Glutamatergic neuron (in vitro differentiated cells): ENCODE measurements around the gene GABRR1. TPM values are rescaled to one million over a fixed set of nuclear protein-coding genes. Genes with fewer than 3 reads are reported as not detected.

ENCODE experiments used
- DNase-seq: peaks from one replicate; pipeline ENCODE4 v3.0.0; 2022
- H3K27ac Mint-ChIP-seq: one replicate; pipeline ENCODE4 v1.8.0; 2020; ENCODE audit warnings: mild to moderate bottlenecking, mixed read lengths, inconsistent platforms; ENCODE audit not compliant: unreplicated experiment
- H3K27me3 Mint-ChIP-seq: one replicate; pipeline ENCODE4 v1.8.0; 2020; ENCODE audit warnings: mild to moderate bottlenecking, moderate library complexity, mixed read lengths, inconsistent platforms; ENCODE audit not compliant: unreplicated experiment
- H3K36me3 Mint-ChIP-seq: one replicate; pipeline ENCODE4 v1.8.0; 2020; ENCODE audit warnings: mild to moderate bottlenecking, mixed read lengths, inconsistent platforms; ENCODE audit not compliant: unreplicated experiment
- H3K4me1 Mint-ChIP-seq: one replicate; pipeline ENCODE4 v1.8.0; 2020; ENCODE audit warnings: mild to moderate bottlenecking, low read depth, mixed read lengths, inconsistent platforms; ENCODE audit not compliant: unreplicated experiment
- H3K4me3 Mint-ChIP-seq: one replicate; pipeline ENCODE4 v1.8.0; 2020; ENCODE audit warnings: mild to moderate bottlenecking, mixed read lengths, inconsistent platforms; ENCODE audit not compliant: unreplicated experiment
- H3K9me3 Mint-ChIP-seq: one replicate; pipeline ENCODE4 v1.8.0; 2020; ENCODE audit warnings: mild to moderate bottlenecking, moderate library complexity, mixed read lengths, inconsistent platforms; ENCODE audit not compliant: unreplicated experiment
- CTCF ChIP-seq: fragments of 200-600 bp; sonication (generic); IDR thresholded peaks from one replicate; pipeline ENCODE4 v1.5.0; 2021; ENCODE audit not compliant: partially characterized antibody, unreplicated experiment
- total RNA-seq: library from RNA; stranded (reverse); fragmentation: NEBNext Ultra II Directional; extraction: Animal tissue kit (Norgen Biotek cat#: 25700); gene quantifications from one replicate; pipeline ENCODE4 v1.2.1, GENCODE V29; 2021; ENCODE audit not compliant: unreplicated experiment

Gene GABRR1
- total RNA-seq, 1 donor from 2014 or later: not detected

GRCh38 chr6:89251976-89252375 lies 34.8 kb upstream of the GABRR1 start:
- DNase-seq: no peak
- Mint-ChIP-seq H3K27ac (no peak overlapping the region), H3K4me1 (no peaks in the 10 kb centered on the region), H3K27me3 (peaks cover 1% of the 10 kb centered on the region), H3K9me3 (no peaks in the 10 kb centered on the region), H3K36me3 (no peaks in the 10 kb centered on the region), H3K4me3 (no peak overlapping the region)
- TF ChIP-seq CTCF: no peak

DNA sequence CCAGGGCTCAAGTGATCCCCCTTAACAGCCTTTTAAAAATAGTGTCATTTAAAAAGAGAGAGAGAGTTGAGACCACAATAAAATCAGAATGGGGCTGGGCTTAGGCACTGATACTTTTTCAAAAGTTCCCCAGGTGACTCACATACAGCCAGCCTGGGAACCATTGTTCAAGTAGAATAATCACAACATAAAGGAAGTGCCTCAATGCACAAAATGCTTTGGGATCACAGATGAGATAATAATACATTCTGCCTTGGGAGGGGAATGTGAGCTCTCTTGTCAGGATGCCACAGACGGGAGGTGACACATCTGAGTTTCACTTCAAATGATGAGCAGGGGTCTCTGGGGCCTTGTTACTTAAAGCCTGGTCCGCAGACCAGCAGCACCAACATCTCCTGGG lies 34.0 kb upstream of the GABRR1 start:
- Mint-ChIP-seq H3K27ac (no peak overlapping the region), H3K27me3 (peaks cover 1% of the 10 kb centered on the region), H3K36me3 (no peaks in the 10 kb centered on the region), H3K4me1 (no peaks in the 10 kb centered on the region), H3K9me3 (no peaks in the 10 kb centered on the region), H3K4me3 (no peak overlapping the region)
- no peak for DNase-seq
- TF ChIP-seq CTCF: no peak

DNA sequence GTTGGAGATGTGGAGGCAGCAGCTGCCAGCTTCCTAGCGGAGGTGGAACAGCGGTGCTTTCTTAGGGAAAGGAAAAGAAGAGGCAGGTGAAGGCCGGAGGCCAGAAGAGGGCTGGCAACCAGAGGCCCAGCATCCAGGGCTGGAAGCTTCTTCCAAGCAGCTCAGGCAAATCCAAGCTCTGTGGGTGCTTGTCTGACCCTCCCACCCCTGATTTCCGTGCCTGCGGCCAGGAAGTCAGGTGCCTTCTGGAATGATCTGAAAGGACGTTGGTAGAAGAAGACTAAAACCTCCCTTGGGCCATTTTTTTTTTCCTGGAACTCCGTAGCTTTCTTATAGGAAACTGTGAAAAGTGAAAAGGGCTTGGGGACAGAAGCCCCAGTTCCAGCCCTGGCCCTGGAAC lies 33.1 kb upstream of the GABRR1 start:
- Mint-ChIP-seq H3K36me3 (no peaks in the 10 kb centered on the region), H3K4me1 (no peaks in the 10 kb centered on the region), H3K27me3 (no peaks in the 10 kb centered on the region), H3K9me3 (no peaks in the 10 kb centered on the region), H3K4me3 (no peak overlapping the region), H3K27ac (no peak overlapping the region)
- no peak for DNase-seq
- TF ChIP-seq CTCF: no peak

- H3K4me3 Mint-ChIP-seq: no peak overlapping the region
- no peaks in the 10 kb centered on the region for H3K36me3 Mint-ChIP-seq
- no peak overlapping the region for H3K27ac Mint-ChIP-seq
- peaks cover 1% of the 10 kb centered on the region for H3K4me1 Mint-ChIP-seq
- no peak for TF ChIP-seq CTCF
- no peaks in the 10 kb centered on the region for H3K27me3 Mint-ChIP-seq
- no peak for DNase-seq
- H3K9me3 Mint-ChIP-seq: no peaks in the 10 kb centered on the region
Measured at GRCh38 chr6:89244241-89244985, 27.3 kb upstream of the GABRR1 start.

DNA sequence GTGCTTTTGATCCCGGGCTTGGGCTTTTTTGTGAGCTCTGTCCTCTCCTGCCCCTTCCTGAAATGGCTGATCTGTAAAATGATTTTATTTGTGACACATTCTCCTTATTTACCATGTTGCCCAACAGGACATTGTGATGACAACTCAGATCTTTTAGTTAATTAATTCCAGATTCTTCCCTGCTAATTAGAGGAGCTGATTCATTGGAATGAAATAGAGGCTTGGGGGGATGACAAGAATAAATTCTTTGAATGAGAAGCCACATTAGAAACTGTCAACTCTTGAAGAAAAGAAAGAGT lies 26.1 kb upstream of the GABRR1 start:
- TF ChIP-seq CTCF: no peak
- no peaks in the 10 kb centered on the region for H3K9me3 Mint-ChIP-seq
- no peak overlapping the region for H3K4me3 Mint-ChIP-seq
- no peak overlapping the region for H3K27ac Mint-ChIP-seq
- peaks cover 1% of the 10 kb centered on the region for H3K4me1 Mint-ChIP-seq
- no peaks in the 10 kb centered on the region for H3K36me3 Mint-ChIP-seq
- DNase-seq: no peak
- H3K27me3 Mint-ChIP-seq: no peaks in the 10 kb centered on the region
